Subcutaneous adipose tissue (tissue), 4 donors: ENCODE measurements around the gene HS1BP3. TPM values are rescaled to one million over a fixed set of nuclear protein-coding genes. Genes with fewer than 3 reads are reported as not detected.

ENCODE experiments used
- CTCF ChIP-seq: fragments of 450-650 bp; IDR thresholded peaks from one replicate; pipeline ENCODE4 v1.5.1; 2016; ENCODE audit warnings: low read depth, mild to moderate bottlenecking, control low read depth, antibody characterized with exemption, moderate library complexity
- total RNA-seq, 4 donors: library from RNA; depleted of rRNA; stranded (reverse); fragments of >200 nt; gene quantifications; one replicate each; pipeline ENCODE4 v1.1.0, GENCODE V29; 2016

The HS1BP3 gene
- total RNA-seq, 4 donors from 2014 or later = 12.6 to 37.6 (median 34.7) TPM

- TF ChIP-seq CTCF = no peak
Measured at GRCh38 chr2:20661421-20662307, 10.8 kb upstream of the HS1BP3 start.

GRCh38 chr2:20660506-20661420 lies 9.9 kb upstream of the HS1BP3 start:
- TF ChIP-seq CTCF = no peak

- TF ChIP-seq CTCF = no peak
Measured at GRCh38 chr2:20657522-20658235, 6.8 kb upstream of the HS1BP3 start.

- TF ChIP-seq CTCF = no peak
Measured at GRCh38 chr2:20656561-20656960, 5.7 kb upstream of the HS1BP3 start.

- no peak for TF ChIP-seq CTCF
Measured at GRCh38 chr2:20654535-20654813, 3.6 kb upstream of the HS1BP3 start.

GRCh38 chr2:20653695-20654534 lies 3.0 kb upstream of the HS1BP3 start:
- no peak for TF ChIP-seq CTCF
